Mesothelial cell of epicardium (in vitro differentiated cells): ENCODE data around the gene ZNF516. TPM values are rescaled to one million over a fixed set of nuclear protein-coding genes. Genes with fewer than 3 reads are reported as not detected.
A peak's percentile ranks its signal among the peaks of the same experiment; 100 is the strongest.

Experiments used
- DNase-seq, 2 experiments: peaks; one replicate each; pipeline ENCODE4 v3.0.0; 2021; ENCODE audit warnings: low spot score in 2 of 2; ENCODE audit not compliant: unreplicated experiment in 2 of 2
- H3K27ac Mint-ChIP-seq: 2 replicates; pipeline ENCODE4 v1.8.0; 2021; ENCODE audit warnings: mixed read lengths
- H3K27me3 Mint-ChIP-seq: 2 replicates; pipeline ENCODE4 v1.8.0; 2021; ENCODE audit warnings: low read depth, mixed read lengths
- H3K36me3 Mint-ChIP-seq: 2 replicates; pipeline ENCODE4 v1.8.0; 2021; ENCODE audit warnings: mixed read lengths
- H3K4me1 Mint-ChIP-seq: 2 replicates; pipeline ENCODE4 v1.8.0; 2021; ENCODE audit warnings: mixed read lengths
- H3K4me3 Mint-ChIP-seq: 2 replicates; pipeline ENCODE4 v1.8.0; 2021; ENCODE audit warnings: mild to moderate bottlenecking, moderate library complexity, mixed read lengths
- H3K9me3 Mint-ChIP-seq: 2 replicates; pipeline ENCODE4 v1.8.0; 2021; ENCODE audit warnings: mixed read lengths
- CTCF ChIP-seq: fragments of 200-600 bp; sonication (generic); IDR thresholded peaks from one replicate; pipeline ENCODE4 v1.5.0; 2021; ENCODE audit warnings: antibody characterized with exemption; ENCODE audit not compliant: unreplicated experiment
- total RNA-seq: library from RNA; stranded (reverse); gene quantifications from 3 replicates; pipeline ENCODE4 v1.2.1, GENCODE V29; 2021

The ZNF516 gene
- total RNA-seq, 1 donor from 2014 or later = 92.1 TPM

GRCh38 chr18:76315722-76316230, 179.3 kb downstream of the ZNF516 start:
- Mint-ChIP-seq H3K4me1 (peaks cover 19% of the 10 kb centered on the region), H3K36me3 (no peaks in the 10 kb centered on the region), H3K4me3 (no peak overlapping the region), H3K9me3 (no peaks in the 10 kb centered on the region), H3K27me3 (no peaks in the 10 kb centered on the region), H3K27ac (no peak overlapping the region)
- no peak for TF ChIP-seq CTCF
- no peak for DNase-seq

GRCh38 chr18:76314496-76314895, 180.5 kb downstream of the ZNF516 start:
- H3K4me3 Mint-ChIP-seq = no peak overlapping the region
- no peaks in the 10 kb centered on the region for H3K9me3 Mint-ChIP-seq
- no peaks in the 10 kb centered on the region for H3K27me3 Mint-ChIP-seq
- DNase-seq = no peak
- H3K36me3 Mint-ChIP-seq = no peaks in the 10 kb centered on the region
- peaks cover 19% of the 10 kb centered on the region for H3K4me1 Mint-ChIP-seq
- TF ChIP-seq CTCF = no peak
- peak overlapping the region; percentile 24 for H3K27ac Mint-ChIP-seq

GRCh38 chr18:76314015-76314414, 181.0 kb downstream of the ZNF516 start:
- Mint-ChIP-seq H3K4me3 (no peak overlapping the region), H3K27ac (peak overlapping the region; percentile 24), H3K27me3 (no peaks in the 10 kb centered on the region), H3K36me3 (no peaks in the 10 kb centered on the region), H3K9me3 (no peaks in the 10 kb centered on the region), H3K4me1 (peaks cover 19% of the 10 kb centered on the region)
- no peak for TF ChIP-seq CTCF
- no peak for DNase-seq
